ENCODE data around the gene FAM53B.
A peak's percentile ranks its signal among the peaks of the same experiment; 100 is the strongest.
"Not testable (repeated sequence)": the region's sequence is repeated elsewhere in the genome, so short reads cannot be mapped to it uniquely, and the experiment has no call there.

The FAM53B gene

GRCh38 chr10:124593431-124593985 is 150.7 kb downstream of the FAM53B start:
- DNase-seq = no peak

- no peak for DNase-seq
Measured at GRCh38 chr10:124592736-124593430, 151.3 kb downstream of the FAM53B start.

- DNase-seq = no peak
Measured at GRCh38 chr10:124592101-124592500, 152.1 kb downstream of the FAM53B start.

- no peak for DNase-seq
Measured at GRCh38 chr10:124591123-124591495, 153.1 kb downstream of the FAM53B start.

GRCh38 chr10:124590216-124591122 is 153.7 kb downstream of the FAM53B start:
- no peak for DNase-seq

- DNase-seq = no peak
Measured at GRCh38 chr10:124589491-124590041, 154.6 kb downstream of the FAM53B start.

- peak; percentile 30 to 78 (median 31) for DNase-seq
Measured at GRCh38 chr10:124588736-124589490, 155.3 kb downstream of the FAM53B start.

GRCh38 chr10:124588341-124588735 is 155.8 kb downstream of the FAM53B start:
- not testable (repeated sequence) for DNase-seq

GRCh38 chr10:124587811-124588211 is 156.4 kb downstream of the FAM53B start:
- DNase-seq = no peak

GRCh38 chr10:124586142-124586541 is 158.0 kb downstream of the FAM53B start:
- no peak for DNase-seq

- no peak for DNase-seq
Measured at GRCh38 chr10:124579011-124579399, 165.2 kb downstream of the FAM53B start.

GRCh38 chr10:124578231-124579010 is 165.8 kb downstream of the FAM53B start:
- no peak for DNase-seq

GRCh38 chr10:124577651-124578050 is 166.5 kb downstream of the FAM53B start:
- no peak for DNase-seq

GRCh38 chr10:124576526-124577420 is 167.4 kb downstream of the FAM53B start:
- DNase-seq = no peak

- no peak for DNase-seq
Measured at GRCh38 chr10:124575107-124576035, 168.8 kb downstream of the FAM53B start.

GRCh38 chr10:124574456-124575070 is 169.6 kb downstream of the FAM53B start:
- DNase-seq = no peak

- no peak for DNase-seq
Measured at GRCh38 chr10:124573726-124574455, 170.3 kb downstream of the FAM53B start.

GRCh38 chr10:124572751-124573150 is 171.4 kb downstream of the FAM53B start:
- no peak for DNase-seq
